ENCODE results near the gene CHSY1. TPM values are rescaled to one million over a fixed set of nuclear protein-coding genes. Genes with fewer than 3 reads are reported as not detected.

The CHSY1 gene
- polyA plus RNA-seq, 3 donors: 2.7 to 19.0 (median 3.0) TPM

DNA sequence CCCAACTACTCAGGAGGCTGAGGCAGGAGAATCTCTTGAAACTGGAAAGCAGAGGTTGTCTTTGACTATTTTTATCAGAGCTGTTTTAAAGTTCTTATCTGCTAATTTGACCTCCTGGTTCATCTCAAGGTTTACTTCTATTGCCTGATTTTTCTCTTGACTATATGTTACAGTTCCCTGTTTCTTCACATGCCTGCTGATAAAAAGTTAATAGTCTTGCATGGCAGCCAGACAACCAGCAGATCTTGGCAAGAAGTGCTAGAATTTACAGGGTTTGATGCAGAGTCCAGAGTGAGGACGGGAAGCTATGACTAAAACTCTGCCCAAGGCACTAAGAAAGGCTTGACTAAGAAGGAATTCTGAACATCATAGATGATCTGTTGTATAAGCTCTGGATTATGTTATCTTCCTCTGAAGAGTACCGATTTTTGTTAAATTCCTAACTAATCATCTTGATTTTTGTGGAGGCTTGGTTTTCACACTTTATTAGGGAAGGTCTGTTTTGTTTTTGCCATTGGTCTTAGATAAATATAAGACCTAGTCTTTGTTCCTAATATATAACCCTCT lies 85.9 kb downstream of the CHSY1 start:
- DNase-seq: no peak
- Histone ChIP-seq H2AFZ (ENCODE audit: insufficient read depth, low read depth, low read length, poor library complexity, severe bottlenecking) (no peak overlapping the region), H4K20me1 (ENCODE audit: insufficient read depth, low read length) (no peaks in the 10 kb centered on the region), H3K4me3 (replicated peaks in 1 of 3; ENCODE audit: low read depth in 2 of 3, low read length in 3 of 3) (no peak overlapping the region), H3K9me3 (replicated peaks in 1 of 2; ENCODE audit: control insufficient read depth in 1 of 2, insufficient read depth in 1 of 2, low read length in 2 of 2) (peaks cover 10 to 22% of the 10 kb centered on the region in 2 donors), H3K36me3 (replicated peaks in 1 of 2; ENCODE audit: control insufficient read depth in 1 of 2, insufficient read depth in 2 of 2, low read length in 2 of 2) (no peaks in the 10 kb centered on the region), H3K27ac (ENCODE audit: low read depth in 1 of 2, low read length in 2 of 2) (no peak overlapping the region), H3K4me1 (ENCODE audit: control insufficient read depth in 1 of 2, insufficient read depth in 2 of 2, low read length in 2 of 2) (peaks cover 26 to 42% of the 10 kb centered on the region in 2 donors), H3K27me3 (ENCODE audit: control insufficient read depth in 2 of 2, insufficient read depth in 2 of 2, low read length in 2 of 2) (no peaks in the 10 kb centered on the region), H3K9ac (ENCODE audit: insufficient read depth, low read length, poor library complexity, severe bottlenecking) (no peak overlapping the region), H3K4me2 (replicated peaks; ENCODE audit: extremely low read depth, low read length, poor library complexity, severe bottlenecking) (no peak overlapping the region), H3K79me2 (ENCODE audit: insufficient read depth, low read length) (no peaks in the 10 kb centered on the region)
- no CpG with 5 or more reads among the region's 2 CpGs for WGBS (ENCODE audit: insufficient coverage)
- intact Hi-C loops (cut with micrococcal nuclease): no loop called here
- TF ChIP-seq, protein P1, sequence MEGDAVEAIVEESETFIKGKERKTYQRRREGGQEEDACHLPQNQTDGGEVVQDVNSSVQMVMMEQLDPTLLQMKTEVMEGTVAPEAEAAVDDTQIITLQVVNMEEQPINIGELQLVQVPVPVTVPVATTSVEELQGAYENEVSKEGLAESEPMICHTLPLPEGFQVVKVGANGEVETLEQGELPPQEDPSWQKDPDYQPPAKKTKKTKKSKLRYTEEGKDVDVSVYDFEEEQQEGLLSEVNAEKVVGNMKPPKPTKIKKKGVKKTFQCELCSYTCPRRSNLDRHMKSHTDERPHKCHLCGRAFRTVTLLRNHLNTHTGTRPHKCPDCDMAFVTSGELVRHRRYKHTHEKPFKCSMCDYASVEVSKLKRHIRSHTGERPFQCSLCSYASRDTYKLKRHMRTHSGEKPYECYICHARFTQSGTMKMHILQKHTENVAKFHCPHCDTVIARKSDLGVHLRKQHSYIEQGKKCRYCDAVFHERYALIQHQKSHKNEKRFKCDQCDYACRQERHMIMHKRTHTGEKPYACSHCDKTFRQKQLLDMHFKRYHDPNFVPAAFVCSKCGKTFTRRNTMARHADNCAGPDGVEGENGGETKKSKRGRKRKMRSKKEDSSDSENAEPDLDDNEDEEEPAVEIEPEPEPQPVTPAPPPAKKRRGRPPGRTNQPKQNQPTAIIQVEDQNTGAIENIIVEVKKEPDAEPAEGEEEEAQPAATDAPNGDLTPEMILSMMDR (IDR thresholded peaks at IDR 0.05): no peak
- Mint-ChIP-seq H3K27ac (peak overlapping the region in 1 of 7 donors; percentile 12), H3K36me3 (peaks cover 4 to 5% of the 10 kb centered on the region in 2 donors), H3K27me3 (ENCODE audit: low read depth in 3 of 3) (peaks cover 0 to 2% (median 0%) of the 10 kb centered on the region in 3 donors), H3K4me1 (peaks cover 41% of the 10 kb centered on the region), H3K4me3 (no peak overlapping the region), H3K9me3 (peaks cover 11 to 33% (median 30%) of the 10 kb centered on the region in 7 donors)

DNA sequence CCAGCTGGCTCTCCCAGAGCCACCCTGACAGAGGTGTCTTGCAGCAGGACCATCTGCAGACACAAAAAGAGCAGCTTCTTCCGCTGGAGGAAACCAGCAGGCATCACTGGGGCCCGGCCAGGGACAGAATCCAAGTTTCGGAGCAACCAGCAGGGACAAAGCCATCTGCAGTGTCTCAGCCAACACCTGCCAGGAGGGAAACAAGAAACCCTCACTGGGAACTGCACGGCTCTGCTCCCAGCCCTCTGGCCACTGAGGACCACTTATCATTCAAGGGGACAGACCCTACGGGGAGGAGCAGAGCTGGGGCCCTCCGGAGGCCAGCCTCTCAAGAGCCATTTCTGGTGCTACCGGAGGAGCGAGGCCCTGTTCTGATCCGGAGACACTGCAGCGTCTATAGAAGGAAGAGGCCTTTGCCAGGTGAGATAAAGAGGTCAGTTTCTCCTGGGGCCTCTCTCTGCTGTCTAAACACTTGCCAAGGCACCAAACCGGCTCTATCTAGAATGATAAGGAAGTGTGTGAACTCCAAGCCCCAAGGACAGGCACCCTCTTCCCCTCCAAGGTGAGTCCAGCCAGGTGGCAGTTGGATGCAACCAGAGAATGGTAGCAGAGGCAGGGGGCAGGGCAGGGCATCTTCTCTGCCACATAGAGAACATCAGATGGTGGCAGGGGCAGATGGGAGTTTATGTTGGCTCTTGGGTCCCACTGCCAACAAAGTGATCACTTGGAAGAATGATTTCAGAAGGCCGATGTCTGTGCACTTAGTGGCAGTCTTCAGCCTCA lies 89.0 kb downstream of the CHSY1 start:
- Histone ChIP-seq H3K79me2 (ENCODE audit: insufficient read depth, low read length) (no peaks in the 10 kb centered on the region), H3K4me3 (replicated peaks in 1 of 3; ENCODE audit: low read depth in 2 of 3, low read length in 3 of 3) (no peak overlapping the region), H3K9ac (ENCODE audit: insufficient read depth, low read length, poor library complexity, severe bottlenecking) (no peak overlapping the region), H3K4me1 (ENCODE audit: control insufficient read depth in 1 of 2, insufficient read depth in 2 of 2, low read length in 2 of 2) (peaks cover 9 to 21% of the 10 kb centered on the region in 2 donors), H3K36me3 (replicated peaks in 1 of 2; ENCODE audit: control insufficient read depth in 1 of 2, insufficient read depth in 2 of 2, low read length in 2 of 2) (no peaks in the 10 kb centered on the region), H3K4me2 (replicated peaks; ENCODE audit: extremely low read depth, low read length, poor library complexity, severe bottlenecking) (no peak overlapping the region), H3K9me3 (replicated peaks in 1 of 2; ENCODE audit: control insufficient read depth in 1 of 2, insufficient read depth in 1 of 2, low read length in 2 of 2) (peaks cover 10 to 22% of the 10 kb centered on the region in 2 donors), H3K27ac (ENCODE audit: low read depth in 1 of 2, low read length in 2 of 2) (no peak overlapping the region), H3K27me3 (ENCODE audit: control insufficient read depth in 2 of 2, insufficient read depth in 2 of 2, low read length in 2 of 2) (no peaks in the 10 kb centered on the region), H4K20me1 (ENCODE audit: insufficient read depth, low read length) (no peaks in the 10 kb centered on the region), H2AFZ (ENCODE audit: insufficient read depth, low read depth, low read length, poor library complexity, severe bottlenecking) (no peak overlapping the region)
- Mint-ChIP-seq H3K27me3 (ENCODE audit: low read depth in 3 of 3) (peaks cover 4 to 5% (median 4%) of the 10 kb centered on the region in 3 donors), H3K4me1 (peaks cover 19% of the 10 kb centered on the region), H3K27ac (no peak overlapping the region), H3K4me3 (no peak overlapping the region), H3K9me3 (peaks cover 11 to 33% (median 30%) of the 10 kb centered on the region in 7 donors), H3K36me3 (peaks cover 3 to 4% of the 10 kb centered on the region in 2 donors)
- 96% methylated on average over 8 of the region's 12 CpGs for WGBS (ENCODE audit: insufficient coverage)
- intact Hi-C loops (cut with micrococcal nuclease): no loop called here
- no peak for DNase-seq
- TF ChIP-seq, protein P1 (IDR thresholded peaks at IDR 0.05): no peak

Data from CD14-positive monocyte (primary cell).